Stomach smooth muscle (tissue), 2 donors: Measurements from ENCODE around the gene NEK9.
"Not testable (repeated sequence)": the region's sequence is repeated elsewhere in the genome, so short reads cannot be mapped to it uniquely, and the experiment has no call there.

ENCODE experiments used
- H3K27ac ChIP-seq: one replicate; pipeline ENCODE4 v1.7.0; 2013; ENCODE audit warnings: mild to moderate bottlenecking, low read length, inconsistent platforms
- H3K27me3 ChIP-seq, 2 donors: one replicate each; pipeline ENCODE4 v1.7.0; 2013; ENCODE audit warnings: low read length in 2 of 2; ENCODE audit not compliant: insufficient read depth in 2 of 2, control insufficient read depth in 1 of 2
- H3K36me3 ChIP-seq, 2 donors: one replicate each; pipeline ENCODE4 v1.7.0; 2013; ENCODE audit warnings: low read length in 2 of 2; ENCODE audit not compliant: control insufficient read depth in 2 of 2, insufficient read depth in 2 of 2
- H3K4me1 ChIP-seq: one replicate; pipeline ENCODE4 v1.7.0; 2013; ENCODE audit warnings: low read length; ENCODE audit not compliant: control insufficient read depth, insufficient read depth
- H3K4me3 ChIP-seq, 2 donors: one replicate each; pipeline ENCODE4 v1.7.0; 2013; ENCODE audit warnings: low read length in 2 of 2
- H3K9ac ChIP-seq, 2 donors: one replicate each; pipeline ENCODE4 v1.7.0; 2013; ENCODE audit warnings: low read length in 2 of 2, mild to moderate bottlenecking in 1 of 2
- H3K9me3 ChIP-seq, 2 donors: one replicate each; pipeline ENCODE4 v1.7.0; 2013; ENCODE audit warnings: low read length in 2 of 2; ENCODE audit not compliant: control insufficient read depth in 2 of 2
- donor health status: healthy.
- donor health status: Pancreatic carcinoma.

Gene NEK9

GRCh38 chr14:75162631-75163030 is 35.8 kb upstream of the NEK9 start:
- Histone ChIP-seq H3K36me3 (no peaks in the 10 kb centered on the region), H3K9me3 (no peaks in the 10 kb centered on the region), H3K27me3 (no peaks in the 10 kb centered on the region), H3K27ac (no peak overlapping the region), H3K4me1 (no peaks in the 10 kb centered on the region), H3K9ac (no peak overlapping the region), H3K4me3 (no peak overlapping the region)

- Histone ChIP-seq H3K9me3 (no peaks in the 10 kb centered on the region), H3K36me3 (no peaks in the 10 kb centered on the region), H3K4me1 (no peaks in the 10 kb centered on the region), H3K27me3 (no peaks in the 10 kb centered on the region), H3K27ac (no peak overlapping the region), H3K9ac (no peak overlapping the region), H3K4me3 (no peak overlapping the region)
These were observed 32.2 kb upstream of the NEK9 start for GRCh38 chr14:75158843-75159614.

- Histone ChIP-seq H3K36me3 (no peaks in the 10 kb centered on the region), H3K27ac (no peak overlapping the region), H3K4me3 (no peak overlapping the region), H3K9me3 (no peaks in the 10 kb centered on the region), H3K9ac (no peak overlapping the region), H3K27me3 (no peaks in the 10 kb centered on the region), H3K4me1 (no peaks in the 10 kb centered on the region)
These were observed 30.1 kb upstream of the NEK9 start for GRCh38 chr14:75156901-75157300.

- H3K9ac ChIP-seq: no peak overlapping the region
- no peak overlapping the region for H3K27ac ChIP-seq
- no peaks in the 10 kb centered on the region for H3K27me3 ChIP-seq
- H3K36me3 ChIP-seq: peaks cover 3 to 4% of the 10 kb centered on the region in 2 donors
- H3K9me3 ChIP-seq: no peaks in the 10 kb centered on the region
- H3K4me3 ChIP-seq: no peak overlapping the region
- H3K4me1 ChIP-seq: no peaks in the 10 kb centered on the region
These were observed 29.3 kb upstream of the NEK9 start for GRCh38 chr14:75156111-75156510.

- H3K9ac ChIP-seq: no peak overlapping the region
- peaks cover 3 to 8% of the 10 kb centered on the region in 2 donors for H3K36me3 ChIP-seq
- H3K9me3 ChIP-seq: no peaks in the 10 kb centered on the region
These were observed 28.3 kb upstream of the NEK9 start for GRCh38 chr14:75155169-75155568.

GRCh38 chr14:75153295-75153694 is 26.4 kb upstream of the NEK9 start:
- Histone ChIP-seq H3K27ac (no peak overlapping the region), H3K4me1 (no peaks in the 10 kb centered on the region), H3K27me3 (no peaks in the 10 kb centered on the region), H3K9ac (no peak overlapping the region), H3K9me3 (no peaks in the 10 kb centered on the region), H3K36me3 (peaks cover 3 to 11% of the 10 kb centered on the region in 2 donors), H3K4me3 (no peak overlapping the region)

More at GRCh38 chr14:75155169-75155568, 28.3 kb upstream of the NEK9 start:
- no peak overlapping the region for H3K27ac ChIP-seq
- H3K4me3 ChIP-seq: no peak overlapping the region
- no peaks in the 10 kb centered on the region for H3K4me1 ChIP-seq
- no peaks in the 10 kb centered on the region for H3K27me3 ChIP-seq

- H3K4me1 ChIP-seq: peaks cover 3% of the 10 kb centered on the region
- H3K9me3 ChIP-seq: no peaks in the 10 kb centered on the region
- no peak overlapping the region for H3K27ac ChIP-seq
These were observed 25.0 kb upstream of the NEK9 start for GRCh38 chr14:75151851-75152250.

GRCh38 chr14:75150637-75151036 is 23.8 kb upstream of the NEK9 start:
- H3K9ac ChIP-seq, H3K4me1 ChIP-seq, H3K4me3 ChIP-seq, H3K27ac ChIP-seq, H3K27me3 ChIP-seq, H3K9me3 ChIP-seq: not testable (repeated sequence)
- peaks cover 3 to 11% of the 10 kb centered on the region in 2 donors for H3K36me3 ChIP-seq

More at GRCh38 chr14:75151851-75152250, 25.0 kb upstream of the NEK9 start:
- no peak overlapping the region for H3K9ac ChIP-seq
- H3K27me3 ChIP-seq: no peaks in the 10 kb centered on the region
- no peak overlapping the region for H3K4me3 ChIP-seq
- peaks cover 3 to 11% of the 10 kb centered on the region in 2 donors for H3K36me3 ChIP-seq

- Histone ChIP-seq H3K27ac (no peak overlapping the region), H3K9me3 (no peaks in the 10 kb centered on the region), H3K4me1 (peaks cover 3% of the 10 kb centered on the region)
These were observed 23.3 kb upstream of the NEK9 start for GRCh38 chr14:75150150-75150549.

GRCh38 chr14:75147423-75148071 is 20.7 kb upstream of the NEK9 start:
- H3K36me3 ChIP-seq: peaks cover 11 to 14% of the 10 kb centered on the region in 2 donors
- H3K9ac ChIP-seq: no peak overlapping the region
- peaks cover 3% of the 10 kb centered on the region for H3K4me1 ChIP-seq
- no peaks in the 10 kb centered on the region for H3K9me3 ChIP-seq
- peak overlapping the region; percentile 27 for H3K27ac ChIP-seq
- no peak overlapping the region for H3K4me3 ChIP-seq
- no peaks in the 10 kb centered on the region for H3K27me3 ChIP-seq

More at GRCh38 chr14:75150150-75150549, 23.3 kb upstream of the NEK9 start:
- H3K9ac ChIP-seq: no peak overlapping the region
- no peaks in the 10 kb centered on the region for H3K27me3 ChIP-seq
- H3K36me3 ChIP-seq: peaks cover 3 to 11% of the 10 kb centered on the region in 2 donors
- no peak overlapping the region for H3K4me3 ChIP-seq

- Histone ChIP-seq H3K4me3 (no peak overlapping the region), H3K36me3 (peaks cover 5 to 9% of the 10 kb centered on the region in 2 donors), H3K27me3 (no peaks in the 10 kb centered on the region), H3K9ac (no peak overlapping the region), H3K9me3 (no peaks in the 10 kb centered on the region), H3K27ac (no peak overlapping the region), H3K4me1 (peaks cover 3% of the 10 kb centered on the region)
These were observed 18.1 kb upstream of the NEK9 start for GRCh38 chr14:75144944-75145343.
